Liver (tissue), 9 donors: Measurements from ENCODE around the gene GNAT1. TPM values are rescaled to one million over a fixed set of nuclear protein-coding genes. Genes with fewer than 3 reads are reported as not detected.

Experiments used
- DNase-seq: peaks from one replicate; pipeline ENCODE4 v3.0.0-alpha.2; 2017; ENCODE audit warnings: low spot score
- H3K27ac ChIP-seq, 2 donors: one replicate each; pipeline ENCODE4 v1.7.0; 2013; ENCODE audit warnings: inconsistent platforms in 2 of 2, low read length in 2 of 2, control low read depth in 1 of 2, low read depth in 1 of 2, mild to moderate bottlenecking in 1 of 2
- H3K27me3 ChIP-seq, 4 donors: one replicate each; pipeline versions ENCODE4 v1.6.1 to v1.7.0; 2013; ENCODE audit warnings: low read length in 3 of 4, inconsistent platforms in 1 of 4, mild to moderate bottlenecking in 1 of 4, moderate library complexity in 1 of 4; ENCODE audit not compliant: control insufficient read depth in 4 of 4, insufficient read depth in 4 of 4
- H3K36me3 ChIP-seq, 4 donors: one replicate each; pipeline versions ENCODE4 v1.6.1 to v1.7.0; 2013; ENCODE audit warnings: low read length in 3 of 4, mild to moderate bottlenecking in 3 of 4, low read depth in 1 of 4, moderate library complexity in 1 of 4; ENCODE audit not compliant: control insufficient read depth in 4 of 4, insufficient read depth in 3 of 4
- H3K4me1 ChIP-seq, 4 donors: one replicate each; pipeline versions ENCODE4 v1.6.1 to v1.7.0; 2013; ENCODE audit warnings: low read length in 3 of 4, mild to moderate bottlenecking in 3 of 4, moderate library complexity in 1 of 4; ENCODE audit not compliant: control insufficient read depth in 4 of 4, insufficient read depth in 4 of 4
- H3K4me3 ChIP-seq, 3 donors: one replicate each; pipeline versions ENCODE4 v1.6.1 to v1.7.0; 2013; ENCODE audit warnings: low read length in 3 of 3, control low read depth in 1 of 3, low read depth in 1 of 3, mild to moderate bottlenecking in 1 of 3
- H3K9ac ChIP-seq, 2 donors: one replicate each; pipeline ENCODE4 v1.7.0; 2013; ENCODE audit warnings: low read length in 2 of 2, mild to moderate bottlenecking in 2 of 2, moderate library complexity in 2 of 2, control low read depth in 1 of 2, low read depth in 1 of 2
- H3K9me3 ChIP-seq, 4 donors: one replicate each; pipeline versions ENCODE4 v1.6.1 to v1.7.0; 2013; ENCODE audit warnings: low read length in 3 of 4; ENCODE audit not compliant: control insufficient read depth in 4 of 4
- CTCF ChIP-seq: fragments of 150-350 bp; IDR thresholded peaks from 2 replicates; pipeline ENCODE4 v1.5.1; 2017; ENCODE audit warnings: improper control_type of control experiment, low read depth, low read length; ENCODE audit not compliant: missing input control
- EGR1 ChIP-seq, 2 donors: IDR thresholded peaks; 2 replicates each; pipeline ENCODE4 v1.6.1; 2016 to 2018; ENCODE audit warnings: antibody characterized with exemption in 2 of 2, low read depth in 2 of 2
- FOXA1 ChIP-seq: IDR thresholded peaks from 2 replicates; pipeline ENCODE4 v1.6.1; 2016; ENCODE audit warnings: antibody characterized with exemption
- GABPA ChIP-seq, 2 donors: IDR thresholded peaks in 1 of 2; conservative IDR thresholded peaks in 1 of 2; 2 replicates each; pipeline ENCODE4 v1.6.1; 2016; ENCODE audit warnings: antibody characterized with exemption in 2 of 2, mild to moderate bottlenecking in 1 of 2, moderate library complexity in 1 of 2
- HNF4G ChIP-seq: IDR thresholded peaks from 2 replicates; pipeline ENCODE4 v1.6.1; 2016; ENCODE audit warnings: antibody characterized with exemption
- JUND ChIP-seq, 2 donors: IDR thresholded peaks; 2 replicates each; pipeline ENCODE4 v1.6.1; 2016; ENCODE audit warnings: antibody characterized with exemption in 2 of 2
- NR2F2 ChIP-seq: IDR thresholded peaks from 2 replicates; pipeline ENCODE4 v1.6.1; 2016; ENCODE audit warnings: antibody characterized with exemption
- RAD21 ChIP-seq, 2 donors: IDR thresholded peaks; 2 replicates each; pipeline ENCODE4 v1.6.1; 2016; ENCODE audit warnings: antibody characterized with exemption in 2 of 2, mild to moderate bottlenecking in 2 of 2
- REST ChIP-seq: IDR thresholded peaks from 2 replicates; pipeline ENCODE4 v1.6.1; 2016; ENCODE audit warnings: antibody characterized with exemption, mild to moderate bottlenecking
- RXRA ChIP-seq, 2 donors: IDR thresholded peaks; 2 replicates each; pipeline ENCODE4 v1.6.1; 2017 to 2018; ENCODE audit warnings: antibody characterized with exemption in 2 of 2, mild to moderate bottlenecking in 1 of 2
- SP1 ChIP-seq: IDR thresholded peaks from 2 replicates; pipeline ENCODE4 v1.6.1; 2018; ENCODE audit warnings: antibody characterized with exemption, mild to moderate bottlenecking
- TAF1 ChIP-seq: conservative IDR thresholded peaks from 2 replicates; pipeline ENCODE4 v1.6.1; 2016; ENCODE audit warnings: antibody characterized with exemption, mild to moderate bottlenecking
- YY1 ChIP-seq: IDR thresholded peaks from 2 replicates; pipeline ENCODE4 v1.6.1; 2016; ENCODE audit warnings: antibody characterized with exemption, mild to moderate bottlenecking
- ZBTB33 ChIP-seq: IDR thresholded peaks from 2 replicates; pipeline ENCODE4 v1.6.1; 2016; ENCODE audit warnings: antibody characterized with exemption
- WGBS: extraction: QIAGEN DNeasy Blood & Tissue Kit; methylation state at CpG from one replicate; pipeline ENCODE4 v1.1.7; 2013; 5-methylcytosine and 5-hydroxymethylcytosine counted together
- polyA plus RNA-seq, 2 donors: library from polyadenylated mRNA; stranded (reverse) in 1 of 2; unstranded in 1 of 2; fragments of 200-250 nt in 1 of 2; fragments of >200 nt in 1 of 2; fragmentation: Nextera tagmentation in 1 of 2; extraction: Ambion mirVana in 1 of 2; gene quantifications; one replicate each; pipeline versions ENCODE4 v1.2.1 to v1.2.3, GENCODE V29; 2013 to 2015
- total RNA-seq, 2 donors: library from RNA; depleted of rRNA; stranded (reverse); fragments of >200 nt; gene quantifications; one replicate each; pipeline ENCODE4 v1.2.3, GENCODE V29; 2014
- TF ChIP-seq, protein P1 (sequence below): IDR thresholded peaks from 2 replicates; pipeline ENCODE4 v1.6.1; 2016; ENCODE audit warnings: antibody characterized with exemption
- donor health status: healthy.
- donor health status: healthy.
- donor health status: healthy.
- donor health status: healthy.
- donor health status: healthy.

Gene GNAT1
- total and polyA plus RNA-seq, 4 donors = 0.08 TPM; not detected in 3

DNA sequence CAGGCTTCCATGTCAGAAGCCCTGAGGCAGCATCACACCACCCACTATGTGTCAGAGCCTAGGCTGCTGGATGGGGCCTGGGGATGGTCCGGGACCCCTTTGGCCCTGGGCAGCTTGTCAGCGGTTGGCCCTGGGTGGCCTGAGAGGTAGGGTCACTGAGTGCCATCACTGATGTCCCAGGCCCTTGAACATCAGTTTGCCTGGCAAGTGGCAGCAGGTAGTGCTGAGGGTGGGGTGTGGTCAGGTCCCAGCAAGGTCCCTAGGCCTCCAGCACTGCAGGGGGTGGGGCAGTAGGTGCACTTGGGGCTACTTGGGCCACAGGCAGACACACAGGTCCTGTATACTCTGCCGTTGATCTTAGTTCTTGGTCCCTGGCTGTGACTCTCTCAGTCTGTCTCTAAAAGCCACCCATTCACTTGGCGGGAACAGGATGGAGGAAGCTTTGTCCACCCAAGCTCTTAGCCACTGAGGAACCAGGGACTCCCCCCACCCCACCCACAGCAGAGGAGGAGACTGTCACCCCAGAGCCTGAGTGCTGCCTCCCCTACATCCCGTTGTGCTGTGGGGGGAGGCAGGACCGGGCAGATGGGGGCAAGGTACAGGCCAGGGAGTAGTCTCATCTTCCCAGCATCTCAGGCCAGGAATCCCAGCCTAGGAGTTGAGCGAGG lies 50.4 kb downstream of the GNAT1 start:
- Histone ChIP-seq H3K4me3 (no peak overlapping the region), H3K9ac (no peak overlapping the region)

More for the DNA sequence above, 50.4 kb downstream of the GNAT1 start:
- peak overlapping the region; percentile 83 to 87 for H3K27ac ChIP-seq
- no peaks in the 10 kb centered on the region for H3K27me3 ChIP-seq
- no peak for DNase-seq
- peaks cover 19 to 91% (median 72%) of the 10 kb centered on the region in 4 donors for H3K4me1 ChIP-seq
- H3K36me3 ChIP-seq = no peaks in the 10 kb centered on the region
- no peaks in the 10 kb centered on the region for H3K9me3 ChIP-seq
- no peak for TF ChIP-seq NR2F2
- TF ChIP-seq JUND (IDR thresholded peaks at IDR 0.05) = no peak
- no peak for TF ChIP-seq FOXA1
- TF ChIP-seq TAF1 = no peak
- no peak for TF ChIP-seq RXRA (IDR thresholded peaks at IDR 0.05)
- no peak for TF ChIP-seq HNF4G
- TF ChIP-seq, protein P1, sequence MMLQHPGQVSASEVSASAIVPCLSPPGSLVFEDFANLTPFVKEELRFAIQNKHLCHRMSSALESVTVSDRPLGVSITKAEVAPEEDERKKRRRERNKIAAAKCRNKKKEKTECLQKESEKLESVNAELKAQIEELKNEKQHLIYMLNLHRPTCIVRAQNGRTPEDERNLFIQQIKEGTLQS = no peak
- TF ChIP-seq SP1 = no peak
- no peak for TF ChIP-seq RAD21 (IDR thresholded peaks at IDR 0.05)
- no peak for TF ChIP-seq CTCF
- TF ChIP-seq REST = no peak
- no peak for TF ChIP-seq GABPA (IDR thresholded peaks at IDR 0.05 in 1 of 2, conservative IDR thresholded peaks at IDR 0.05 in 1 of 2)
- no peak for TF ChIP-seq ZBTB33
- no peak for TF ChIP-seq YY1
- TF ChIP-seq EGR1 (IDR thresholded peaks at IDR 0.05; ENCODE audit: low read depth in 2 of 2) = no peak
- 70% methylated on average over 7 of the region's 7 CpGs for WGBS
